H1 (cell line): ENCODE measurements around the gene ERH. TPM values are rescaled to one million over a fixed set of nuclear protein-coding genes. Genes with fewer than 3 reads are reported as not detected.

Experiments used
- CTCF ChIA-PET: fragments of 300-600 bp; sonication (Branson Sonifier 250); formaldehyde crosslinking; loops from one replicate; lab custom pipeline; 2021; ENCODE audit not compliant: partially characterized antibody; lab: Charles Lee
- POLR2A ChIA-PET: fragments of 300-600 bp; sonication (Branson Sonifier 250); formaldehyde crosslinking; loops from one replicate; lab custom pipeline; 2021; ENCODE audit warnings: inconsistent platforms; ENCODE audit not compliant: partially characterized antibody; lab: Charles Lee
- DNase-seq, 2 experiments: peaks; one replicate each; pipeline versions ENCODE4 v3.0.0 to v3.0.0-alpha.2; 2010 to 2022; ENCODE audit warnings: low spot score in 2 of 2, low read depth in 1 of 2, mixed read lengths in 1 of 2
- FAIRE-seq: peaks from 2 replicates; lab custom pipeline; 2011; peaks lifted over from hg19 to GRCh38; lab: Jason Lieb, UNC
- H2AFZ ChIP-seq: 2 replicates; pipeline ENCODE4 v1.8.1; 2012; ENCODE audit warnings: low read length, inconsistent platforms
- H2AK5ac ChIP-seq: 2 replicates; pipeline ENCODE4 v1.6.1; 2013; ENCODE audit warnings: low read depth, low read length
- H2BK120ac ChIP-seq: replicated peaks from 2 replicates; pipeline ENCODE3; 2013; ENCODE audit warnings: low read depth, low read length, inconsistent platforms
- H2BK12ac ChIP-seq: 2 replicates; pipeline ENCODE4 v1.6.1; 2013; ENCODE audit warnings: low read depth, low read length
- H2BK15ac ChIP-seq: 2 replicates; pipeline ENCODE4 v1.6.1; 2013; ENCODE audit warnings: low read length
- H2BK20ac ChIP-seq: 2 replicates; pipeline ENCODE4 v1.6.1; 2013; ENCODE audit warnings: low read length
- H2BK5ac ChIP-seq: 2 replicates; pipeline ENCODE4 v1.6.1; 2013; ENCODE audit warnings: low read depth, low read length
- H3K14ac ChIP-seq: 2 replicates; pipeline ENCODE4 v1.6.1; 2013; ENCODE audit warnings: inconsistent platforms; ENCODE audit not compliant: insufficient read length
- H3K18ac ChIP-seq: 2 replicates; pipeline ENCODE4 v1.6.1; 2013; ENCODE audit warnings: low read length; ENCODE audit errors: extremely low read depth
- H3K23ac ChIP-seq: 2 replicates; pipeline ENCODE4 v1.6.1; 2013; ENCODE audit warnings: inconsistent platforms; ENCODE audit not compliant: insufficient read length
- H3K23me2 ChIP-seq: 2 replicates; pipeline ENCODE4 v1.6.1; 2013; ENCODE audit warnings: low read depth, low read length
- H3K27ac ChIP-seq: 2 replicates; pipeline ENCODE4 v1.6.1; 2011; ENCODE audit warnings: low read depth, low read length, inconsistent platforms
- H3K27me3 ChIP-seq, 4 experiments: replicated peaks in 1 of 4; 1 replicate in 1 of 4; 2 replicates in 3 of 4; pipeline versions ENCODE4 v1.6.1 to v1.8.1; 2011 to 2013; ENCODE audit warnings: low read length in 3 of 4, mild to moderate bottlenecking in 3 of 4, inconsistent platforms in 2 of 4, mixed read lengths in 2 of 4, moderate library complexity in 1 of 4; ENCODE audit not compliant: control insufficient read depth in 3 of 4, insufficient read depth in 3 of 4; ENCODE audit errors: extremely low read depth in 1 of 4
- H3K36me3 ChIP-seq, 4 experiments: 2 replicates each; pipeline versions ENCODE4 v1.6.1 to v1.8.1; 2011 to 2013; ENCODE audit warnings: mild to moderate bottlenecking in 4 of 4, low read length in 3 of 4, moderate library complexity in 2 of 4, control low read depth in 1 of 4, inconsistent platforms in 1 of 4; ENCODE audit not compliant: insufficient read depth in 4 of 4, control insufficient read depth in 2 of 4
- H3K4ac ChIP-seq: replicated peaks from 2 replicates; pipeline ENCODE3; 2013; ENCODE audit warnings: low read length, low read depth, mixed read lengths, inconsistent platforms; ENCODE audit not compliant: insufficient read length
- H3K4me1 ChIP-seq, 4 experiments: replicated peaks in 1 of 4; 1 replicate in 1 of 4; 2 replicates in 3 of 4; pipeline versions ENCODE4 v1.6.1 to v1.8.1; 2011 to 2013; ENCODE audit warnings: low read length in 3 of 4, inconsistent platforms in 2 of 4, mixed read lengths in 1 of 4; ENCODE audit not compliant: insufficient read depth in 4 of 4, control insufficient read depth in 3 of 4
- H3K4me2 ChIP-seq, 2 experiments: 2 replicates each; pipeline versions ENCODE4 v1.6.1 to v1.8.1; 2011 to 2013; ENCODE audit warnings: low read depth in 2 of 2, low read length in 2 of 2, control low read depth in 1 of 2, inconsistent platforms in 1 of 2, mild to moderate bottlenecking in 1 of 2; ENCODE audit not compliant: insufficient read depth in 1 of 2
- H3K4me3 ChIP-seq, 4 experiments: fragments of 200-600, 300-600 bp in 1 of 4; sonication (generic), shearing (Covaris generic), sonication (Bioruptor Twin) in 1 of 4; 2 replicates each; pipeline versions ENCODE4 v1.5.1 to v1.8.1; 2011 to 2016; ENCODE audit warnings: low read length in 4 of 4, low read depth in 3 of 4, control low read depth in 2 of 4, inconsistent platforms in 2 of 4, mild to moderate bottlenecking in 2 of 4, mixed read lengths in 1 of 4, moderate library complexity in 1 of 4; ENCODE audit not compliant: insufficient read depth in 2 of 4; ENCODE audit errors: extremely low read depth in 1 of 4
- H3K56ac ChIP-seq: replicated peaks from 2 replicates; pipeline ENCODE3; 2013; ENCODE audit warnings: low read depth, mild to moderate bottlenecking, mixed read lengths, low read length, inconsistent platforms; ENCODE audit not compliant: insufficient read length
- H3K79me1 ChIP-seq: 2 replicates; pipeline ENCODE4 v1.6.1; 2013; ENCODE audit warnings: low read depth, low read length, control low read depth
- H3K79me2 ChIP-seq, 2 experiments: 2 replicates each; pipeline versions ENCODE4 v1.6.1 to v1.8.1; 2012 to 2013; ENCODE audit warnings: low read length in 2 of 2, mild to moderate bottlenecking in 2 of 2, inconsistent platforms in 1 of 2; ENCODE audit not compliant: insufficient read depth in 2 of 2, control insufficient read depth in 1 of 2
- H3K9ac ChIP-seq, 4 experiments: replicated peaks in 1 of 4; 1 replicate in 1 of 4; 2 replicates in 3 of 4; pipeline versions ENCODE4 v1.6.1 to v1.8.1; 2011 to 2013; ENCODE audit warnings: low read depth in 3 of 4, low read length in 3 of 4, control low read depth in 2 of 4, mild to moderate bottlenecking in 2 of 4, moderate library complexity in 2 of 4, inconsistent platforms in 1 of 4; ENCODE audit errors: extremely low read depth in 1 of 4
- H3K9me3 ChIP-seq, 2 experiments: 2 replicates each; pipeline versions ENCODE4 v1.6.1 to v1.8.1; 2012 to 2013; ENCODE audit warnings: mild to moderate bottlenecking in 2 of 2, moderate library complexity in 2 of 2, control low read depth in 1 of 2, inconsistent platforms in 1 of 2, low read depth in 1 of 2, low read length in 1 of 2, mixed read lengths in 1 of 2; ENCODE audit not compliant: insufficient read depth in 2 of 2
- H4K20me1 ChIP-seq, 2 experiments: replicated peaks in 1 of 2; 2 replicates each; pipeline versions ENCODE3 to v1.8.1; 2011 to 2013; ENCODE audit warnings: inconsistent platforms in 2 of 2, low read length in 2 of 2, mild to moderate bottlenecking in 1 of 2; ENCODE audit not compliant: insufficient read depth in 2 of 2, control insufficient read depth in 1 of 2
- H4K5ac ChIP-seq: 2 replicates; pipeline ENCODE4 v1.6.1; 2013; ENCODE audit warnings: low read length, low read depth, mixed read lengths, inconsistent platforms; ENCODE audit not compliant: insufficient read length
- H4K8ac ChIP-seq: 2 replicates; pipeline ENCODE4 v1.8.0; 2013; ENCODE audit warnings: mild to moderate bottlenecking, moderate library complexity, low read length, inconsistent platforms; ENCODE audit not compliant: insufficient read depth; ENCODE audit errors: extremely low read depth
- H4K91ac ChIP-seq: replicated peaks from 2 replicates; pipeline ENCODE3; 2013; ENCODE audit warnings: low read length, mixed read lengths, inconsistent platforms; ENCODE audit not compliant: insufficient read length
- ATF2 ChIP-seq: IDR thresholded peaks from 2 replicates; pipeline ENCODE4 v1.6.1; 2012; ENCODE audit warnings: low read length, inconsistent platforms
- KDM5A ChIP-seq: fragments of 200-600 bp; IDR thresholded peaks from 2 replicates; pipeline ENCODE4 v1.7.1; 2012; ENCODE audit warnings: mild to moderate bottlenecking, low read length, inconsistent platforms, mixed read lengths
- TEAD4 ChIP-seq: IDR thresholded peaks from 2 replicates; pipeline ENCODE4 v1.6.1; 2012; ENCODE audit warnings: low read depth, low read length, inconsistent platforms, mixed read lengths
- WGBS, 2 experiments: shearing (Covaris generic) in 1 of 2; methylation state at CpG; one replicate each; pipeline versions ENCODE4 v1.1.6 to v1.1.7; 2013 to 2015; ENCODE audit warnings: low lambda C conversion rate in 2 of 2, mixed read lengths in 2 of 2, inconsistent platforms in 1 of 2, low coverage in 1 of 2, missing lambda C conversion rate in 1 of 2; ENCODE audit not compliant: insufficient replicate concordance in 2 of 2, insufficient coverage in 1 of 2, insufficient read length in 1 of 2; ENCODE audit errors: extremely low coverage in 1 of 2, missing lambda C conversion rate in 1 of 2; 5-methylcytosine and 5-hydroxymethylcytosine counted together
- polyA plus RNA-seq, 7 experiments: library from polyadenylated mRNA; depleted of rRNA in 3 of 7; stranded (reverse) in 5 of 7; unstranded in 2 of 7; fragments of >200 nt in 5 of 7; fragments of 200-250 nt in 2 of 7; gene quantifications; 1 replicate in 5 of 7; 2 replicates in 1 of 7; 4 replicates in 1 of 7; pipeline versions ENCODE4 v1.2.1 to v1.2.3, GENCODE V29; 2011 to 2013; ENCODE audit warnings: missing spikeins in 2 of 7, mixed read lengths in 2 of 7
- total RNA-seq: library from RNA; stranded (reverse); fragmentation: NEBNext Ultra II Directional; extraction: Animal tissue kit (Norgen Biotek cat#: 25700); gene quantifications from 2 replicates; pipeline ENCODE4 v1.2.1, GENCODE V29; 2021
- TF ChIP-seq, protein P1 (sequence below): IDR thresholded peaks from 2 replicates; pipeline ENCODE4 v1.6.1; 2012; ENCODE audit warnings: inconsistent platforms
- TF ChIP-seq, protein P2 (sequence below): IDR thresholded peaks from 2 replicates; pipeline ENCODE4 v1.6.1; 2011; ENCODE audit warnings: low read depth, mild to moderate bottlenecking, low read length; ENCODE audit not compliant: insufficient read depth

Gene ERH
- total and polyA plus RNA-seq, 2 of the 8 experiments (the other 6 are each of a cell fraction or from before 2014, with no cell fraction given) = 329 to 454 TPM

DNA sequence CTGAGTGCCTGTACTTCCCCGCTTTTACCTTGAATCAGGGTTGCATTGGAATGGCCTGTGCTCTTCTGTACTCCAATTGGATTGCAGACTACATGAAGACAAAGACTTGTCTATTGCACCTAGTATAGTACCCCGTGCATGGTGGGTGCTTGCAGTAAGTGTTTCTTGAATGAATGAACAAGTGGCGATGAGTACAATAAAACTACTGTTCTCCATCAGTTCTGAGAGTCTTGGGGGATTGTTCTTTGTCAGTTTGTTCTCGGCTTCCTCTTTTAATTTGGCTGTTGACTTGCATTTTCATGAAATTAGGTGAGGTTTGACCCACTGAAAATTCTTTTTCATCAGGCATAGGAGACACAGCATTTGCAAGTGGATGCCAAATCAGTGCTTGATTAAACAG is 34.1 kb downstream of the ERH start:
- no peak overlapping the region for H2BK120ac ChIP-seq
- no peak overlapping the region for H2AK5ac ChIP-seq
- peaks cover 0 to 3% (median 0%) of the 10 kb centered on the region in 4 experiments; a peak in 1 of 7 replicates for H3K4me1 ChIP-seq
- no peak for FAIRE-seq
- peaks cover 0 to 3% of the 10 kb centered on the region in 2 experiments for H4K20me1 ChIP-seq
- H3K27me3 ChIP-seq = no peaks in the 10 kb centered on the region
- H4K5ac ChIP-seq = no peak overlapping the region
- H3K79me2 ChIP-seq = no peaks in the 10 kb centered on the region
- TF ChIP-seq ATF2 (no peak), TEAD4 (no peak), KDM5A (no peak)
- TF ChIP-seq, protein P1, sequence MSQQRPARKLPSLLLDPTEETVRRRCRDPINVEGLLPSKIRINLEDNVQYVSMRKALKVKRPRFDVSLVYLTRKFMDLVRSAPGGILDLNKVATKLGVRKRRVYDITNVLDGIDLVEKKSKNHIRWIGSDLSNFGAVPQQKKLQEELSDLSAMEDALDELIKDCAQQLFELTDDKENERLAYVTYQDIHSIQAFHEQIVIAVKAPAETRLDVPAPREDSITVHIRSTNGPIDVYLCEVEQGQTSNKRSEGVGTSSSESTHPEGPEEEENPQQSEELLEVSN = no peak
- TF ChIP-seq, protein P2, sequence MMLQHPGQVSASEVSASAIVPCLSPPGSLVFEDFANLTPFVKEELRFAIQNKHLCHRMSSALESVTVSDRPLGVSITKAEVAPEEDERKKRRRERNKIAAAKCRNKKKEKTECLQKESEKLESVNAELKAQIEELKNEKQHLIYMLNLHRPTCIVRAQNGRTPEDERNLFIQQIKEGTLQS = no peak
- H3K9ac ChIP-seq = no peak overlapping the region
- H3K9me3 ChIP-seq = no peaks in the 10 kb centered on the region
- H3K27ac ChIP-seq = no peak overlapping the region
- H3K4ac ChIP-seq = no peak overlapping the region
- no peak overlapping the region for H3K23ac ChIP-seq
- CTCF ChIA-PET = interaction anchor here (0.9 to 11.8 kb wide), 20 partner anchors 13 to 234 kb away, joined by 3 to 130 read pairs (median 6); partner anchors contain the start of gene GALNT16
- H2AFZ ChIP-seq = no peak overlapping the region
- H2BK15ac ChIP-seq = no peak overlapping the region
- H3K14ac ChIP-seq = no peak overlapping the region
- H2BK5ac ChIP-seq = no peak overlapping the region
- H3K18ac ChIP-seq = no peak overlapping the region
- H3K4me2 ChIP-seq = no peak overlapping the region
- no peak overlapping the region for H3K4me3 ChIP-seq
- no peak overlapping the region for H3K56ac ChIP-seq
- H3K23me2 ChIP-seq = no peaks in the 10 kb centered on the region
- H2BK20ac ChIP-seq = no peak overlapping the region
- no peak overlapping the region for H4K8ac ChIP-seq
- no peak for DNase-seq
- 80% methylated on average over 4 of the region's 4 CpGs; no CpG with 5 or more reads in 1 of the 2 experiments for WGBS, 2 experiments
- no peaks in the 10 kb centered on the region for H3K79me1 ChIP-seq
- no peaks in the 10 kb centered on the region for H3K36me3 ChIP-seq
- POLR2A ChIA-PET = interaction anchor here (1.7 kb wide), 1 partner anchor 10 kb away, joined by 9 read pairs; no protein-coding TSS in a partner anchor
- no peak overlapping the region for H4K91ac ChIP-seq
- no peak overlapping the region for H2BK12ac ChIP-seq
